Duodenal mucosa (tissue), 2 donors: ENCODE measurements around the gene CENPP.

Experiments used
- H3K27ac ChIP-seq: one replicate; pipeline ENCODE4 v1.7.0; 2013; ENCODE audit warnings: low read depth, low read length
- H3K27me3 ChIP-seq, 2 donors: one replicate each; pipeline ENCODE4 v1.7.0; 2013; ENCODE audit warnings: low read length in 2 of 2, control low read depth in 1 of 2; ENCODE audit not compliant: insufficient read depth in 2 of 2, control insufficient read depth in 1 of 2
- H3K36me3 ChIP-seq, 2 donors: one replicate each; pipeline ENCODE4 v1.7.0; 2013; ENCODE audit warnings: low read length in 2 of 2, control low read depth in 1 of 2; ENCODE audit not compliant: insufficient read depth in 2 of 2, control insufficient read depth in 1 of 2
- H3K4me1 ChIP-seq, 2 donors: one replicate each; pipeline ENCODE4 v1.7.0; 2013; ENCODE audit warnings: low read length in 2 of 2, control low read depth in 1 of 2; ENCODE audit not compliant: insufficient read depth in 2 of 2, control insufficient read depth in 1 of 2
- H3K4me3 ChIP-seq, 2 donors: one replicate each; pipeline ENCODE4 v1.7.0; 2013; ENCODE audit warnings: low read length in 2 of 2, low read depth in 1 of 2
- H3K9ac ChIP-seq, 2 donors: one replicate each; pipeline ENCODE4 v1.7.0; 2013; ENCODE audit warnings: low read length in 2 of 2, low read depth in 1 of 2
- H3K9me3 ChIP-seq, 2 donors: one replicate each; pipeline ENCODE4 v1.7.0; 2013; ENCODE audit warnings: low read length in 2 of 2, control low read depth in 1 of 2; ENCODE audit not compliant: control insufficient read depth in 1 of 2

CENPP gene

DNA sequence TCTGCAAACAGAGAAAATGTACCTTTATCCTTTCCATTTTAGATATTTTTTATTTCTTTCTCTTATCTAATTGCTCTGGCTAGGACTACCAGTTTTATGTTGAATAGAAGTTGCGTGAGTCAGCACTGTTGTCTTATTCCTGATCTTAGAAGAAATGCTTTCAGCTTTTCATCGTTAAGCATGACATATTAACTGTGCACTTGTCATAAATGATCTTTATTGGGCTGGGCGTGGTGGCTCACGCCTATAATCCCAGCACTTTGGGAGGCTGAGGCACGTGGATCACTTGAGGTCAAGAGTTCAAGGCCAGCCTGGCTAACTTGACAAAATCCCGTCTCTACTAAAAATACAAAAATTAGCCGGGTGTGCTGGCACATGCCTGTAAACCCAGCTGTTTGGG is 218.2 kb downstream of the CENPP start:
- H3K9me3 ChIP-seq, result no peaks in the 10 kb centered on the region
- no peak overlapping the region for H3K4me3 ChIP-seq
- H3K27me3 ChIP-seq, result no peaks in the 10 kb centered on the region
- no peaks in the 10 kb centered on the region for H3K4me1 ChIP-seq
- H3K36me3 ChIP-seq, result no peaks in the 10 kb centered on the region
- H3K9ac ChIP-seq, result no peak overlapping the region
- H3K27ac ChIP-seq, result no peak overlapping the region

DNA sequence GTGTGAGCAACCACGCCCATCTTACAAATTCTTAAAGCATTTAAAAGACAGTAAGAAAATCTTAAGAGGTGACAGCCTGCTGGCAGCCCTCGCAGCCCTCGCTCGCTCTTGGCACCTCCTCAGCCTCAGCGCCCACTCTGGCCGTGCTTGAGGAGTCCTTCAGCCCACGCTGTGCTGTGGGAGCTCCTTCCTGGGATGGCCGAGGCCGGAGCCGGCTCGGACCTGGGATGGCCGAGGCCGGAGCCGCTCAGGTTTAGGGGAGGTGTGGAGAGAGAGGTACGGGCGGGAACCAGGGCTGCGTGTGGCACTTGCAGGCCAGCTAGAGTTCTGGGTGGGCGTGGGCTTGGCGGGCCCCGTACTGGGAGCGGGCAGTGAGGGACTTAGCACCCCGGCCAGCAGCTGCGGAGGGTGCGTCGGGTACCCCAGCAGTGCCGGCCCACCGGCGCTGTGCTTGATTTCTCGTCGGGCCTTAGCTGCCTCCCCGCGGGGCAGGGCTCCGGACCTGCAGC is 219.3 kb downstream of the CENPP start:
- Histone ChIP-seq H3K36me3 (no peaks in the 10 kb centered on the region), H3K9ac (no peak overlapping the region), H3K4me3 (no peak overlapping the region), H3K27ac (no peak overlapping the region), H3K9me3 (no peaks in the 10 kb centered on the region), H3K4me1 (no peaks in the 10 kb centered on the region), H3K27me3 (no peaks in the 10 kb centered on the region)

DNA sequence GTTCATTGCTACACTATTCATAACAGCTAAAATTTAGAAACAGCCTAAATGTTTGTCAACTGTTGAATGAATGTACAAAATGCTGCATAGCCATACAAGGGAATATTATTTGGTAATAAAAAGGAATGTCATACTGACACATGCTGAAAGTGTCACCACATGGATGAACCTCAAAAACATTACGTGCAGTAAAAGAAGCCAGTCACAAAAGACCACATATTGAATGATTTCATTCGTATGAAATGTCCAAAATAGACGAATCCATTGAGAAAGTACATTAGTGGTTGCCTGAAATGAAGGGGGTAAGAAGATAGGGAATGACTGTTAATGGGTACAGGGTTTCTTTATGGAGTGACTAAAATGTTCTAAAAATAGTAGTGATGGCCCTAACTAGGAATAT is 221.6 kb downstream of the CENPP start:
- Histone ChIP-seq H3K27me3 (no peaks in the 10 kb centered on the region), H3K9me3 (no peaks in the 10 kb centered on the region), H3K27ac (no peak overlapping the region), H3K36me3 (no peaks in the 10 kb centered on the region), H3K9ac (no peak overlapping the region), H3K4me3 (no peak overlapping the region), H3K4me1 (no peaks in the 10 kb centered on the region)

DNA sequence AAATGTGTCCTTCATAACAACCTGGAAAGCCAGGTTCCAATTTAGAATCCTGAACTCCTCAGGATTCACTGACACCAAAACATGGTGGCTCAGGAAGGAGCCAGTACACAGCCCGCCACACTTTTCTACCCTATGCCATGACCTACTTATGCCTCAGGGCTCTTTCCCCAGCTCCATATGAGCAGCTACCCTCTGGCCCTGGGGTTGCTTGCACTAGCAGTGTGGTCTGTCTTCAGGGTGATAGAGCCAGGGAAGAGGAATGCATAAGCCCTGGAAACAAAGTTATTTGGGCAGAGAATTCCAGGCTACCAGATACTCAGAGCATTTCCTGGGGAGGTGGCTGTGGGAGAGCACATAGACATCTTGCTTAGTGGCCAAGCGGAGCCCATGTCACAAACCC is 225.0 kb downstream of the CENPP start:
- no peak overlapping the region for H3K4me3 ChIP-seq
- no peak overlapping the region for H3K27ac ChIP-seq
- H3K9me3 ChIP-seq, result no peaks in the 10 kb centered on the region
- H3K9ac ChIP-seq, result no peak overlapping the region
- H3K27me3 ChIP-seq, result no peaks in the 10 kb centered on the region
- H3K36me3 ChIP-seq, result no peaks in the 10 kb centered on the region
- no peaks in the 10 kb centered on the region for H3K4me1 ChIP-seq

DNA sequence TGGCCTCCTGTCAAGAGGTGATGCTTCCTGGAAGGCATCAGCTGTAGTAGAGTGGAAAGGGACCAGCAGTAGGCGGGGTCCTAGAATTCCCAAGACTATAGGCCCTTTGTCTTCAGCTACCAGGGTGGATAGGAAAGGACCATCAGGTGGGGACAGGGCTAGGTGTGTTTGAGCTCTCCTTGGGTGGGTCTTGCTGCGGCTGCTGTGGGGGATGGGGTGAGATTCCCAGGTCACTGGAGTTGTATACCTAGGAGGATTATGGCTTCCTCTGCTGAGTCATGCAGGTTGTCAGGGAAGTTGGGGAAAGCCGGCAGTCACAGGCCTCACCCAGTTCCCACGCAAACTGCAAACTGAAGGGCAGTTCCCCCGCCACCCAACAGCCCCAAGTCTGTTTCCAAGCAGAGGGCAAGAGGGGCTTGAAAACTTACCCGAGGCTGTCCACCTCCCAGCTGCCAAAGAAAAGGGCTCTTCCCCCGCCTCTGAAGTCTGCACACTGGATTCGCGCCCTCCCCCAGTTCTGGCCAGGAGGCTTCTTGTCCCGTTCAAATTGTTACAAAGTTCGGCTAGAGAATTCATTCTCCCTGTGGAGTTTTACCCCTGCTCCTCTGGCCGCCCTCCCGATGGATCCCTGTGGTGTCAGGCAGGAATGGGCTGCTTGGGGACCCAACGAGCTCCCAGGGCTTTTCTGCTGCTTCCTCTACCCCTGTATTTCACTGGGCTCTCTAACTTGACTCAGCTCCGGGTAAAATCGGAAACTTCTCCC is 233.0 kb downstream of the CENPP start:
- no peak overlapping the region for H3K4me3 ChIP-seq
- no peaks in the 10 kb centered on the region for H3K27me3 ChIP-seq
- no peaks in the 10 kb centered on the region for H3K36me3 ChIP-seq
- H3K9me3 ChIP-seq, result no peaks in the 10 kb centered on the region
- no peak overlapping the region for H3K9ac ChIP-seq
- H3K27ac ChIP-seq, result no peak overlapping the region
- H3K4me1 ChIP-seq, result no peaks in the 10 kb centered on the region

DNA sequence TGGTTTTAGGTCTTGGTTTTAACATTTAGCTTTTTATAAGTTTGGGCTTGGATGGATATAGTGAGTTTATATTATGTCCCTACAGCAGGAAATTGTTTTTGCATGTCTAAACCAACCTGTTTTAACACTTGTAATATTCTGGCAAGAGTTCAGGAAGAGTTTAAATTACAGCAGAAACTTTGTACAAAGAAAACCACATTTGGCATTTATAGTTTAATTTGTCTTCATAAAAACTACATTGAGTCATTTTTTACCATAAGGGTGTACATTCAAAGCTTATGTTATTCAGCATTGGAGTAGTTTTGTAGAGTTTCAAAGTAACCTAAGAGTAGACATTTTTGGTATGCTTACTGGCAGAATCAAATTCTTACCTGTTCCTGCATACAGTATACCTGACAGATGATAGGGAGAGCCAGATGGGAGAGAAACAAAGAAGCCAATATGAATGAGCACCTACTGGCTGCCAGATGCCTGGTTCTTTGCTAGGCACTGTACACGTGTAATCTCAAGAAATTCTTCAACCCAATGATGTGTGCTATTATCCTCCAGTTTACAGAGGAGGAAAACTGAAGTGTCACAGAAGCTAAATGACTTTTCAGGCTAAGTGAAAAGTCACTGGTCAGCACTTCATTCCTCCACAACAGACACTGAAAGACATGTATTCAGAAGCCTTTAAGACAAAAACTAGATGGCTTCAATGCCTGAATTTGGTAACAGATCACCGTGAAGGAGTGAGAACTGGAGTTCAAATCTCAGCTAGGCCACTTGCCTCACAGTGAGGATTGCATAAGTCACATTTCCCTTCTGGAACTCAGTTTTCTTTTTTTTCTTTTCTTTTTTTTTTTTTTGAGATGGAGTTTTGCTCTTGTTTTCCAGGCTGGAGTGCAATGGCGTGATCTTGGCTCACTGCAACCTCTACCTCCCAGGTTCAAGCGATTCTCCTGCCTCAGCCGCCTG is 235.9 kb downstream of the CENPP start:
- Histone ChIP-seq H3K36me3 (no peaks in the 10 kb centered on the region), H3K27me3 (no peaks in the 10 kb centered on the region), H3K4me3 (no peak overlapping the region), H3K9ac (no peak overlapping the region), H3K4me1 (no peaks in the 10 kb centered on the region), H3K9me3 (no peaks in the 10 kb centered on the region), H3K27ac (no peak overlapping the region)

DNA sequence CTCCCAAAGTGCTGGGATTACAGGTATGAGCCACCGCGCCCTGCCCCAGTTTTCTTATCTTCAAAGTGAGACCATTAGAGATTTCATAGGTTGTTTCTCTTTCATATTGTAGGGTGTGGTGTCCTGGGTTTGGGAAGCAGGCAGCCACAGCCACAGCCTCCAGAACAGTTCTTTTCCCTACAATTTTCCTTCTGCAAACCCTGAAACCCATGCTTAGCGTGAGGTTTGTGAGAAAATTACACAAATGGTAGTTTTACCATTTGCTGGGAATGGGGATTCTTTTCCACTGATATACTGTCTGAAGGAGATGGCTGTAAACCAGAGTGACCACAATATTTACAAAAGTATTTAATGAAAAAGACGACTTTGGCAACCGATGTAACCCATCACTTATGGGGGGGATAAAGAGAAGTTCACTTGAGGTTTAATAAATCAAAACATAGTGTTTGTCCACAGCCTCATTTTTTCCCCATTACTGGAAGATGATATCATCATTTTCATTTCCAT is 236.8 kb downstream of the CENPP start:
- Histone ChIP-seq H3K4me3 (no peak overlapping the region), H3K27ac (no peak overlapping the region), H3K4me1 (no peaks in the 10 kb centered on the region), H3K36me3 (no peaks in the 10 kb centered on the region), H3K27me3 (no peaks in the 10 kb centered on the region), H3K9me3 (no peaks in the 10 kb centered on the region), H3K9ac (no peak overlapping the region)

DNA sequence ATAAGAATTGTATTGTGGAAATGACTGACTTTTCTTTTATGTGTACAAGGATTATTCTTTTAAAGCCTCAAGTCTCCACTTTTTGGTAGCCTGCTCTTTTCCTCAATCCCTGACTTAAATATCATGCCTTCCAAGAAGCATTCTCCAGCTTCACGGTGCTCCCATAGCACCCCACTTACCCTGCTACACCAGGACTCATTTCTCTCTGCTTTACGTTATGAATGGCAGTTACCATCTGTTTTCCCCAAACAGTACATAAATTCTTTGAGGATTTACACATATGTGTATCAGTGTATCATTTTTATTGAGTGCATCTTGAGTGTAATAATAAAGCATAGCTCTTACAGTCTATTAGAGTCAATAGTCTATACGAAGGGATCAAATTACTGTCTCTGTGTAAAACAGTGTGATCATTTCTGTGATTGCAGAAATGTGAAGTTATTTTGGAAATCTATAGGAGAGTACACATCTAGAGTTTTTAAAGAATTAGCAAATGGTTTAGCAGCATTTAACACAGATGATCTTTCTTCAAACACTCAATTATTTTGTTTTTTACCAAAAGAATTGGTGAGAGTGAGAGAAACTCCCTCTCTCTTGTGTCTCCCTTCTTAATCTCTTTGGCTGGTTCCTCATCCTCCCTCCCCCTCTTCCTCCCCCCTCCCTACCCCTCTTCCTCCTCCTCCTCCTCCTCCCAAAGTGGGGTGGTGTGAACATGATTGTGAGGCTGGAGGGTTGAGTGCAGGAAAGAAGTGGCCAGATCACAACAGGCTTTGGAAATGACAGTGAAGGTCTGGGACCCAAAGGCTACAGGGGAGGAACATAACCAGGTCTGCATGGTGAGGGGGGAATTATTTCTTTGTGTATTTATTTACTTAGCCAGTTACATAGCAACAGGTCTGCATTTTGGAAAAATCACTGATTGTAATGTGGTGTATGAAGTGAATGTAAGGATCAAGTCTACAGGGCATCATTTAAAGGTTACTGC is 237.7 kb downstream of the CENPP start:
- Histone ChIP-seq H3K27me3 (no peaks in the 10 kb centered on the region), H3K27ac (no peak overlapping the region), H3K9ac (no peak overlapping the region), H3K4me1 (no peaks in the 10 kb centered on the region), H3K9me3 (no peaks in the 10 kb centered on the region), H3K4me3 (no peak overlapping the region), H3K36me3 (no peaks in the 10 kb centered on the region)

DNA sequence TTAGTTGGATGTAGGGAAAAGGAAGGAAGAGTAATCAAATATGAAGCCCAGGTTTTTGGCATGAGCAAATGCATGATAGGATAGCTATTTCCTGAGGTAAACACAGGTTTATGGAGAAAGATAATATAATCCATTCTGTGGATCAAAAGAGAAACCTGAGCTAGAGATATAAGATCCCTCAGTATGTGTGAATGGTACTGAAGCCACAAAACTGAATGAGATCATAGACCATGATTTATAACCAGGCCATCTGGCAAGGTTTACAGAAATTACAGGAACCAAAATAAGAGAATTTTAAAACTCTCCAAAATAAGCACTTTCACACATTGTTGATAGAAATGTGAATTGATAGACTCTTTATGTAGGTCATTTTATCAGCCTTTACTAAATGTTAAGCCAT is 238.8 kb downstream of the CENPP start:
- Histone ChIP-seq H3K9ac (no peak overlapping the region), H3K27me3 (no peaks in the 10 kb centered on the region), H3K9me3 (no peaks in the 10 kb centered on the region), H3K4me1 (no peaks in the 10 kb centered on the region), H3K4me3 (no peak overlapping the region), H3K36me3 (no peaks in the 10 kb centered on the region), H3K27ac (no peak overlapping the region)
